ENCODE data around the gene SAP30BP.

The SAP30BP gene

GRCh38 chr17:75623386-75623785, 43.8 kb upstream of the SAP30BP start:
- Histone ChIP-seq H3K4me2 (ENCODE audit: low read length) (no peak overlapping the region), H3K79me2 (ENCODE audit: control insufficient read depth, low read length) (no peaks in the 10 kb centered on the region), H3K9me2 (replicated peaks; ENCODE audit: control insufficient read depth, low read length) (no peaks in the 10 kb centered on the region), H4K20me1 (ENCODE audit: control insufficient read depth, insufficient read depth, low read depth, low read length) (no peaks in the 10 kb centered on the region), H3K9me3 (ENCODE audit: control insufficient read depth, insufficient read depth, low read length) (no peaks in the 10 kb centered on the region), H3K4me1 (ENCODE audit: control insufficient read depth, low read length) (peaks cover 16% of the 10 kb centered on the region), H3K27me3 (ENCODE audit: control insufficient read depth, low read length) (no peaks in the 10 kb centered on the region), H3K4me3 (ENCODE audit: low read length) (no peak overlapping the region), H3K36me3 (ENCODE audit: control insufficient read depth, low read length) (peaks cover 16% of the 10 kb centered on the region), H3F3A (ENCODE audit: control insufficient read depth, insufficient read depth) (no peaks in the 10 kb centered on the region), H3K27ac (ENCODE audit: low read depth, low read length) (no peak overlapping the region)
- TF ChIP-seq EZH2phosphoT487 (IDR thresholded peaks at IDR 0.05; ENCODE audit: borderline replicate concordance, low read length) (no peak), CTCF (IDR thresholded peaks at IDR 0.05; ENCODE audit: low read depth, low read length, poor library complexity, severe bottlenecking) (no peak)

- H3K9me2 ChIP-seq (replicated peaks; ENCODE audit: control insufficient read depth, low read length): no peaks in the 10 kb centered on the region
- no peak overlapping the region for H3K4me2 ChIP-seq (ENCODE audit: low read length)
- no peak overlapping the region for H3K4me3 ChIP-seq (ENCODE audit: low read length)
- no peaks in the 10 kb centered on the region for H3F3A ChIP-seq (ENCODE audit: control insufficient read depth, insufficient read depth)
- H3K9me3 ChIP-seq (ENCODE audit: control insufficient read depth, insufficient read depth, low read length): no peaks in the 10 kb centered on the region
- H3K36me3 ChIP-seq (ENCODE audit: control insufficient read depth, low read length): peaks cover 23% of the 10 kb centered on the region
- H3K27ac ChIP-seq (ENCODE audit: low read depth, low read length): no peak overlapping the region
- TF ChIP-seq EZH2phosphoT487 (IDR thresholded peaks at IDR 0.05; ENCODE audit: borderline replicate concordance, low read length) (no peak), CTCF (IDR thresholded peaks at IDR 0.05; ENCODE audit: low read depth, low read length, poor library complexity, severe bottlenecking) (no peak)
- H3K27me3 ChIP-seq (ENCODE audit: control insufficient read depth, low read length): no peaks in the 10 kb centered on the region
- peaks cover 16% of the 10 kb centered on the region for H3K4me1 ChIP-seq (ENCODE audit: control insufficient read depth, low read length)
- H4K20me1 ChIP-seq (ENCODE audit: control insufficient read depth, insufficient read depth, low read depth, low read length): no peaks in the 10 kb centered on the region
- H3K79me2 ChIP-seq (ENCODE audit: control insufficient read depth, low read length): no peaks in the 10 kb centered on the region
Measured at GRCh38 chr17:75624021-75624420, 43.1 kb upstream of the SAP30BP start.

GRCh38 chr17:75624714-75625345, 42.3 kb upstream of the SAP30BP start:
- no peaks in the 10 kb centered on the region for H3K9me2 ChIP-seq (replicated peaks; ENCODE audit: control insufficient read depth, low read length)
- H3K4me1 ChIP-seq (ENCODE audit: control insufficient read depth, low read length): peaks cover 16% of the 10 kb centered on the region
- no peaks in the 10 kb centered on the region for H3K79me2 ChIP-seq (ENCODE audit: control insufficient read depth, low read length)
- no peaks in the 10 kb centered on the region for H4K20me1 ChIP-seq (ENCODE audit: control insufficient read depth, insufficient read depth, low read depth, low read length)
- no peaks in the 10 kb centered on the region for H3K27me3 ChIP-seq (ENCODE audit: control insufficient read depth, low read length)
- no peak overlapping the region for H3K4me3 ChIP-seq (ENCODE audit: low read length)
- no peaks in the 10 kb centered on the region for H3K9me3 ChIP-seq (ENCODE audit: control insufficient read depth, insufficient read depth, low read length)
- H3F3A ChIP-seq (ENCODE audit: control insufficient read depth, insufficient read depth): no peaks in the 10 kb centered on the region
- H3K4me2 ChIP-seq (ENCODE audit: low read length): no peak overlapping the region
- TF ChIP-seq CTCF (IDR thresholded peaks at IDR 0.05; ENCODE audit: low read depth, low read length, poor library complexity, severe bottlenecking): no peak
- no peak for TF ChIP-seq EZH2phosphoT487 (IDR thresholded peaks at IDR 0.05; ENCODE audit: borderline replicate concordance, low read length)
- no peak overlapping the region for H3K27ac ChIP-seq (ENCODE audit: low read depth, low read length)
- H3K36me3 ChIP-seq (ENCODE audit: control insufficient read depth, low read length): peaks cover 30% of the 10 kb centered on the region
